Fibroblast of the aortic adventitia (primary cell): ENCODE results near the gene P2RX7. TPM values are rescaled to one million over a fixed set of nuclear protein-coding genes. Genes with fewer than 3 reads are reported as not detected.
"Not testable (repeated sequence)": the region's sequence is repeated elsewhere in the genome, so short reads cannot be mapped to it uniquely, and the experiment has no call there.

ENCODE experiments used
- DNase-seq: peaks from one replicate; pipeline ENCODE4 v3.0.0-alpha.2; 2010; ENCODE audit warnings: low read depth
- H3K4me3 ChIP-seq: 2 replicates; pipeline ENCODE4 v1.5.1; 2011; ENCODE audit warnings: low read depth, mild to moderate bottlenecking, control low read depth, low read length, moderate library complexity
- CTCF ChIP-seq: IDR thresholded peaks from 2 replicates; pipeline ENCODE4 v1.5.1; 2011; ENCODE audit warnings: mild to moderate bottlenecking, low read length, control low read depth, inconsistent platforms; ENCODE audit not compliant: insufficient read depth
- total RNA-seq: library from RNA; depleted of rRNA; stranded (reverse); fragments of >200 nt; gene quantifications from 2 replicates; pipeline ENCODE4 v1.2.3, GENCODE V29; 2012; ENCODE audit warnings: low replicate concordance

Gene P2RX7
- total RNA-seq, 1 donor: 0.18 TPM

- no peak overlapping the region for H3K4me3 ChIP-seq
- no peak for DNase-seq
- no peak for TF ChIP-seq CTCF
Measured at GRCh38 chr12:121159467-121160307, 27.0 kb downstream of the P2RX7 start.

- TF ChIP-seq CTCF: no peak
- no peak for DNase-seq
- no peak overlapping the region for H3K4me3 ChIP-seq
Measured at GRCh38 chr12:121162384-121162783, 29.7 kb downstream of the P2RX7 start.

- TF ChIP-seq CTCF: no peak
- DNase-seq: no peak
- H3K4me3 ChIP-seq: no peak overlapping the region
Measured at GRCh38 chr12:121162985-121163384, 30.3 kb downstream of the P2RX7 start.

GRCh38 chr12:121164839-121165238 lies 32.2 kb downstream of the P2RX7 start:
- not testable (repeated sequence) for H3K4me3 ChIP-seq, DNase-seq

GRCh38 chr12:121165316-121165715 lies 32.6 kb downstream of the P2RX7 start:
- H3K4me3 ChIP-seq: no peak overlapping the region
- TF ChIP-seq CTCF: no peak
- DNase-seq: peak; percentile 73

- H3K4me3 ChIP-seq: no peak overlapping the region
Measured at GRCh38 chr12:121166356-121166755, 33.7 kb downstream of the P2RX7 start.

More at GRCh38 chr12:121166356-121166755, 33.7 kb downstream of the P2RX7 start:
- DNase-seq: no peak
- no peak for TF ChIP-seq CTCF
